NCI-H510A treated with DMSO at 0.1 percent for 48 hours (cell line): ENCODE results near the gene RTRAF.

Experiments used
- DNase-seq: peaks from one replicate; lab custom pipeline; 2025; lab: John Stamatoyannopoulos, UW

Gene RTRAF

GRCh38 chr14:52021957-52022600, 32.7 kb downstream of the RTRAF start:
- no peak for DNase-seq

DNA sequence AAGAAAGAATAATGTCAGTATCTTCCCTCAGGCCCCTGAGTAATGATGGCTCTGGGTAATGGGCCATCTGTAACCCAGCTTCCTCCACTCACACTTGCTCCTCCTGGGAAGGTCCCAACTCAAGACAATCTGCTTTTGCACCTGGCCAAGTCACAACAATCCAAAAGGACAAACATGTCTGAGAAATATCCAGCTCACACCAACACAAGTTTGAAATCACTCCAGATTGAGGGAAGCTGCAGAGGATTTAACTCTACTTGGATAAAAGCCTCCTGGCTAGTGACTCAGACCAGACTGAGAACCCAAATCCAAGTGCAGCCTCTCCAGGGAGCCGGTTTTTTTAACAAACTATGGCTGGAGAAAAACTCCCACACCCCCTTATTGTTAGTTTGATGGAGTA, 34.2 kb downstream of the RTRAF start:
- DNase-seq, result no peak

DNA sequence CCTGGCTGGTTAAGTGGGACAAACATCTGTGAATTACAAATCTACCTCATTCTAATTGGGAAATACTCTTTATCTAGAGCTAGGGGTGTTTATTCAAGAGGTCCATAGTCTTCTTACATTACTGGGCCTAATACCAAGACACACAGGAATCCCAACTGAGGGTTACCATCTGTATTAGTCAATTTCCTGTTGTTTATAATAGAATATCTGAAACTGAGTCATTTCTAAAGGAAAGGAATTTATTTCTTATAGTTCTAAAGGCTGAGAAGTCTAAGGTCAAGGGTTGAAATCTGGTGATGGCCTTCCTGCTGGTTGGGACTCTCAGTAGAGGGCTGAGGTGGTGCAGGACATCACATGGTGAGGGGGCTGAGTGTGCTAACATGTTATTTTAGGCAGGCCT, 36.0 kb downstream of the RTRAF start:
- no peak for DNase-seq

GRCh38 chr14:52026017-52026660, 36.8 kb downstream of the RTRAF start:
- no peak for DNase-seq

- no peak for DNase-seq
Observed at GRCh38 chr14:52026901-52027300, 37.6 kb downstream of the RTRAF start.

GRCh38 chr14:52029881-52030280, 40.5 kb downstream of the RTRAF start:
- no peak for DNase-seq

DNA sequence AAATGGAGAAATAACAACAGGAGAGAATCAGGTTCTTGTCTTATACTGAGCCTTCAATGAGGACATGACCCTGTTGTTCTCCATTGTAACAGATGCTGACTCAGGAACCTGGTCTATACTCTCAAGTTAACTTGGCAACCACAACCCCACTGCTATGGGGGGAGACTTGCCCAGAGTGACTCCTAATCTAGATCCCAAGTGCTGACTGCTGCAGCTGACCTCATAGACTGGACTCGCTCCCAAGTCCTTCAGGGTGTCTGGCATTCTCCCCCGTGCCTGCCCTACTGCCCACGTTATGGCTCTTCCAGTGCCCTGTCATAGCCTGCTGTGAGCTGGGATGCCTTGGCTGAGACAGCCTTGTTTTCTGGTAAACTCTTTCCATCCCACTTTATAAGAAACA, 42.4 kb downstream of the RTRAF start:
- no peak for DNase-seq

DNA sequence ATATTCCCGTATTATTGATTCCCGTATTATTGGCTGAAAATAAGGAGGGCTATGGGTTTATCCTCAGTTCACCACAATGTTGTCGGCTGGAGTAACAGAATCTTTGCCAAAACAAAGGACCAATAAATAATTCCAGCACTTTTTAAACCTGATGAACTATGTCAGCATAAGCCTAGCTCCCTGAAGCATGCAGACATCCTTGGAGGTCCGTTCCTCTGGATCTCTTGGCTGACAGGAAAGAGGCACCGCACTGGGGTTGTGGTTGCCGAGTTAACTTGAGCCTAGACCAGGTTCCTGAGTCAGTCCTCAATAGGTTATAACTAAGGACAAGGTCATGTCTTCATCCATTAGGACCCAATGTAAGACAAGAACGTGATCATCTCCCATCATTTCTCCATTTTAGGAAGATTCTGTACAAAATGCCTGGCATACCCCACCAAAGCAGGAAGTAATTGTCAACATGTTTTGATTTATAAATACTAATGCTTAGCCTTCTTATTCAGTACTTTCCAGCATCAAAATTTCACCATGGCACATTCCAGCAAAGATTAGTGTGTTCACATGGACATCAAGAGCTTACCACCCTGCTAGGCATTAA, 43.0 kb downstream of the RTRAF start:
- DNase-seq, result no peak

DNA sequence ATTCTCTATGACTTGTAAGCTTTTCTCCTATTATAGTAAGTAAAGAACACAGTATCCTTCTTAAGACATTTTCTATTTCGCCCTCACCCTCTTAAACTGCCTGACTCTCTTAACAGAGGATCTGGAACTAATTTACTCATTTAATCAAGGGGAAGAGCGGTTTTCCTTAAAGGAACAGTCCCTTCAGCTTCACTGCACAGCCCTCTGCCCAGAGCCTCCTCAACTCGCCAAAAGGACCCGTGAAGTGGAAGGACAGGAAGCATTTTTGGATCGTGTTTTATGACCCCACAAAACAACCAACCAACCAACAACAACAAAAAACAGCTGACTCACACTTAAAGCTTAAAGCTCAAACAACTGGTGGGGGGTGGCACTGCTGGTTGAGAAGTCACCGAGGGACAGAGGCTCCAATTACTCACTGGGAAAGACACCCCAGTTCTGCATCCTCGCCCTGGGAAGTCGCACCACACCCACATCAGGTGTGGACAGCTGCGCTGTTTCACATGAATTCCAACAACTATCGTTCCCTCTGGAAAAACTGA, 43.8 kb downstream of the RTRAF start:
- no peak for DNase-seq

- no peak for DNase-seq
Observed at GRCh38 chr14:52039124-52039815, 49.9 kb downstream of the RTRAF start.

- no peak for DNase-seq
Observed at GRCh38 chr14:52040598-52040997, 51.3 kb downstream of the RTRAF start.

- no peak for DNase-seq
Observed at GRCh38 chr14:52042371-52043289, 53.3 kb downstream of the RTRAF start.

DNA sequence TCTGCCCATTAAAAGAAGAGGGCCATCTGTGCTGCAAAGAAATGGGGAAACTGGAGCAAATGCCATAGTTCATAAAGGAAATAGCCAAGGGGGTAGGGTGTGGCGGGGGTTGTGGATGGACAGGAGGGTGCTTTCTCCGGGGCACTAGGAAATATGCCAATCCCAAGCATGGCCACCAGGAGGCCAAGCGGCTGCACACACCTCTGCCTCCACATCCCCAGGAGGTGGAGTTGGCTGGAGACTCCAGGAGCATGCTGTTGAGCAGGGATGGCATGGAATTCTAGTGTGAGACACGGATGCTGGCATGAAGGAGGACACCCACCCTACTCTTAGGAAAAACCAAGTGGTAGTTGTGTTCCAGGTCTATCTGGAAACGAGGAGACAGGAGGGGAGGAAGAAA, 54.3 kb downstream of the RTRAF start:
- no peak for DNase-seq

DNA sequence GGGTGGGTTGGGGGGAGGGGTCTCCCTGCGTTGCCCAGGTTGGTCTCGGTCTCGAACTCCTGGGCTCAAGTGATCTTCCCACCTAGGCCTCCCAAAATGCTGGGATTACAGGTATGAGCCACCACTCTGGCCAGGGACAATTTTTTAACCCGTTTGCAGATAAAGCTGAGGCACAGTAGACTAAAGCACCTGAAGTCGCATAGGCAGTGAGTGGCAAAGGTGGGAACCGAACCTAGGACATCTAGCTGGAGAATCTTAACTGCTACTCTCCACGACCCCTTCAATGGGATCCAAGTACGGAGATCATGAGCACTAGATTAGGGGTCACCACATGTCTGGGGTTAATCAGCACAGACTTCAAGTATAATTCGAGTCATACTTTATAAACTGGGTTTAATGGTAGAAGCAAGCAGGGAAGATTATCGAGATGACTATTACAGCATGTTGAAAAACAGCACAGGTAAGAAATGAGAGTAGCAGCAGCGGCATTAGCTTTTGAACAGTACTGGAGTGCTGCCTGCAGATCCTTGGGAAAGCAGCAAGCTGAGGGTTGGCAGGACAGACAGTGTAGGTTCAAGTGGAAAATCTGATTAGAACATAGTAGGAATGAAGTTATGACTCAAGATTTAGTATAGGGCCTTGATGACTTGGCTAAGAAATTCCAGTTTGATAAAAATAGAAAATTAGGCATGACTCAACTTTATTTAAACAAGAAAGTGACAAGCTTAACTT, 55.6 kb downstream of the RTRAF start:
- DNase-seq, result no peak

DNA sequence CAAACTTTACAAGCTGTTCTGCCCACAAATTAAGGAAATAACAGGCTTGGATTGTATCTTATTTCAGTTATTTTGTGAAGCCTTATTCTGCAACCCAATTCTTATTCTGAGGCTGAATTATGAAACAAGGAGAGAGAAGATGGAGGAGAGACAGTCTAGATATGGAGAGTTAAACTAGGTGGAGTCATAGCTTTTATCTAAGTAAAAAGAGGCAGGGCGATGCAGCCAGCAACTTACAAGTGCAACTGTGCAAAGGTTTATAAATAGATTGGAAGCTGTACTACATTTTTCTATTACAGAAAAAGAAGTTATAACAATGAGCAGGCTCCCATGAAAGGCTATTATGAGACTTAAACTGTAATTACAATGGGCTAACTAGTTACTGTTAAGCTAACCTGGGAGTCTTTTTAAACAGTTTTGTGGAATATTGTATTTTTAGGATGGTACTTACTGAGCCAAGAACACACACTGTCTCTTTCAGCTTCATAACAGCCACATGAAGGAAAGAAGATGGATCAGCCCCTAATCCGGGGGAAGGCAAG, 57.1 kb downstream of the RTRAF start:
- DNase-seq, result no peak

DNA sequence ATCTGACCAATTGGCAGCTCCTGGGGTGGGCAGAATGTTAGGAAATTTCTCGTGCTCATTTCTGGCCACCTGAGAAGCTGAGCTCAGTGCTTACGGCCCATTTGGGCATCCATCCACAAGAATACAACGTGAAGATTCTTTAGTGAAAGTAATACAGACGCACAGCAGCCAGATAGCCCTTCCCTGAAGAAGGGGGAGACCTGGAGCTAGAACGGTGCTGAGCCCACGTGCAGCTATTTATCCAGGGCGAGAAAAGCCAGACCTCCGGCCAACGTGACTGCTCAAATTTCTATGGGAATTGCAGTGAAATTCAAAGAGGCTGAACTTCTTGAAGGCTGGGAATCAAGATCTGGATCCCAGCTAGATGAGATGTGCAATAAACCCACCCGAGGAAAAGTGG, 58.8 kb downstream of the RTRAF start:
- DNase-seq, result no peak

GRCh38 chr14:52048641-52049204, 59.4 kb downstream of the RTRAF start:
- DNase-seq, result no peak

- no peak for DNase-seq
Observed at GRCh38 chr14:52049271-52049670, 59.9 kb downstream of the RTRAF start.

GRCh38 chr14:52049721-52050588, 60.6 kb downstream of the RTRAF start:
- no peak for DNase-seq
